Dermis microvascular lymphatic vessel endothelial cell (primary cell): ENCODE results near the gene EDEM1. TPM values are rescaled to one million over a fixed set of nuclear protein-coding genes. Genes with fewer than 3 reads are reported as not detected.

Experiments used
- DNase-seq, 2 donors: peaks; one replicate each; pipeline versions ENCODE4 v3.0.0 to v3.0.0-alpha.2; 2010; ENCODE audit warnings: low read depth in 2 of 2
- total RNA-seq: library from RNA; depleted of rRNA; stranded (reverse); fragments of >200 nt; gene quantifications from 2 replicates; pipeline ENCODE4 v1.2.1, GENCODE V29; 2014

The EDEM1 gene
- total RNA-seq, 1 donor from 2014 or later, result 14.5 TPM

DNA sequence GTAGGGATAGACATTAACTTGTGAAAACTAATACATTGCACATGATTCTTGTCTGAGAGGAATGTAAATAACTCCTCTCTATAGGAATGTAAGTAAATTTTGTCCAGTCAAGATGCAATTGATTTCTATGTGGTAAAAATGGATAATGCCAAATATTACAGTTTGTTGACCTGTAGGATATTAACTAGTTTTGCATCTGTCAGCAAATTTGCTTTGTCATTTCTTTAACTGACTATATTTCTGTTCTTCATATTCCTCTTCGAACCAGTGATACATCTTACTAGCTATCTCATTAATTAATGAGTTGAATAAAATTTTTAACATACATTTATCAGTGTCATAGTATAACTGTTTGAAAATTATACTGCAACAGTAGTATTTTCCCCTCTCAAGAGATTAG, 80.4 kb downstream of the EDEM1 start:
- no peak for DNase-seq

Other genes starting within 250 kb of the EDEM1 start
- 8.7 and 13.9 TPM in 2 replicates for gene BHLHE40, start 208.3 kb upstream of the EDEM1 start, total RNA-seq
- gene ARL8B, start 65.4 kb upstream of the EDEM1 start, total RNA-seq, result 43.5 and 58.0 TPM in 2 replicates